ENCODE results near the gene MYLK. TPM values are rescaled to one million over a fixed set of nuclear protein-coding genes. Genes with fewer than 3 reads are reported as not detected.

MYLK gene
- total RNA-seq, 1 donor from 2014 or later, result 11.1 TPM

DNA sequence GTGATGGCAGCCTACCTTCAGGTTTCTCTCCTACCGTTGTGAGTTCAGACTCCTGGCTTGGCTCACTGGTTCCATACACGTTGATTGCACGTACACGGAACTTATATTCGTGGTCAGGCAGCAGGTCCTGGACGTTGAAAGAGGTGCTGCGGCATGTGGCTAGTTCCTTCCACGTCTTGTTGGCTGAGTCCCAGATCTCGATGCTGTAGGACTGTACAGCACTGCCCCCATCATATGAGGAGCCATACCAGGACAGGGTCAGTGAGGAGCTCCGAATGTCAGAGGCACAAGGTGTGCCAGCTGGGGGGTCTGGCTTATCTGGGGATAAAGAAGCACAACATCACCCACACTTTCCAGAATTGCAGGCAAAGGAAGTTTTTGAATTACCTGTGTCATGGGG is 227.0 kb downstream of the MYLK start:
- intact Hi-C loops (cut with micrococcal nuclease), result no loop called here
- H3K4me3 ChIP-seq, result no peak overlapping the region
- H3K27me3 ChIP-seq (ENCODE audit: low read depth), result no peaks in the 10 kb centered on the region
- DNase-seq, result no peak
- peak overlapping the region; percentile 76 for H3K27ac ChIP-seq (replicated peaks)
- TF ChIP-seq, protein P1, sequence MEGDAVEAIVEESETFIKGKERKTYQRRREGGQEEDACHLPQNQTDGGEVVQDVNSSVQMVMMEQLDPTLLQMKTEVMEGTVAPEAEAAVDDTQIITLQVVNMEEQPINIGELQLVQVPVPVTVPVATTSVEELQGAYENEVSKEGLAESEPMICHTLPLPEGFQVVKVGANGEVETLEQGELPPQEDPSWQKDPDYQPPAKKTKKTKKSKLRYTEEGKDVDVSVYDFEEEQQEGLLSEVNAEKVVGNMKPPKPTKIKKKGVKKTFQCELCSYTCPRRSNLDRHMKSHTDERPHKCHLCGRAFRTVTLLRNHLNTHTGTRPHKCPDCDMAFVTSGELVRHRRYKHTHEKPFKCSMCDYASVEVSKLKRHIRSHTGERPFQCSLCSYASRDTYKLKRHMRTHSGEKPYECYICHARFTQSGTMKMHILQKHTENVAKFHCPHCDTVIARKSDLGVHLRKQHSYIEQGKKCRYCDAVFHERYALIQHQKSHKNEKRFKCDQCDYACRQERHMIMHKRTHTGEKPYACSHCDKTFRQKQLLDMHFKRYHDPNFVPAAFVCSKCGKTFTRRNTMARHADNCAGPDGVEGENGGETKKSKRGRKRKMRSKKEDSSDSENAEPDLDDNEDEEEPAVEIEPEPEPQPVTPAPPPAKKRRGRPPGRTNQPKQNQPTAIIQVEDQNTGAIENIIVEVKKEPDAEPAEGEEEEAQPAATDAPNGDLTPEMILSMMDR (IDR thresholded peaks at IDR 0.05; ENCODE audit: borderline replicate concordance), result no peak
- H3K9me3 ChIP-seq (replicated peaks), result no peaks in the 10 kb centered on the region
- peaks cover 89% of the 10 kb centered on the region for H3K4me1 ChIP-seq
- no peaks in the 10 kb centered on the region for H3K36me3 ChIP-seq

DNA sequence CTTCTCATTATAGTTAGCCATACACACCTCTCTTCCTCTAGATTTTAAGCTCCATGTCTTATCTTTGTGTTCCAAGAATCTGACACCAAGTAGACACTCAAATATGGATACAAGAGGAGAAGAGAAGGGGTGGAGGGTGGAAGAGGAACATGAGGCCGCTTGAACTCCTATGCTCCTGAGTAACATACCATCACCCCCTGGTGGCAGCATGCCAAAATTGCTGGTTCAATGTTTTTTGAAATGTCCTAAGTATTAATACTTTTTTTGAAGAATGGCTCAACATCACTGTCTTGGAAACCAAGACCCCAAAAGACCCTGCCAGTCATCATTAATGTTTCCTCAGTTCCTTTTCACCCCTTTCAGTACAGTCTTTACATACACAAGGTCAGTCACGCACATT is 227.4 kb downstream of the MYLK start:
- Histone ChIP-seq H3K27me3 (ENCODE audit: low read depth) (no peaks in the 10 kb centered on the region), H3K4me3 (no peak overlapping the region), H3K27ac (replicated peaks) (no peak overlapping the region), H3K4me1 (peaks cover 85% of the 10 kb centered on the region), H3K36me3 (no peaks in the 10 kb centered on the region), H3K9me3 (replicated peaks) (no peaks in the 10 kb centered on the region)
- DNase-seq, result no peak
- TF ChIP-seq, protein P1 (IDR thresholded peaks at IDR 0.05; ENCODE audit: borderline replicate concordance), result no peak
- intact Hi-C loops (cut with micrococcal nuclease), result no loop called here

DNA sequence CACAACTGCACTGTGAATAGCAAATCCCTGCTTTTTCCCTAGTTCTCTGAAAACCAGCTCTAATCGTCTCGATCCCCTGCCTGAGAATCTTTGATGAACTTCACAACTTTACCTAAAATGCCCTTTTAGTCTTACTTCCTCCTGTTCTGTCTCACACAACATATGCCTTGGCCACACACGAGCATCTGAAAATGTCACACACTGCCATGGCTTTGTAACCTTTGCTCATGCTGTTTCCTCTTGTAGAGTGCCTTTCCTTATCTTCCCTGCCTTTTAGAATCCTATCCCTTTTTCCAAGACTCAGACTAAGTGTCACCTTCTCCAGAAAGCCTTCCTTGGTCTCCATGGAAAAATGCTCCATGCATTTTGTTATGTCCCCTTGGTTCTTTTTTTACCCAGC is 227.9 kb downstream of the MYLK start:
- H3K9me3 ChIP-seq (replicated peaks), result no peaks in the 10 kb centered on the region
- H3K4me1 ChIP-seq, result peaks cover 80% of the 10 kb centered on the region
- H3K27me3 ChIP-seq (ENCODE audit: low read depth), result no peaks in the 10 kb centered on the region
- TF ChIP-seq, protein P1 (IDR thresholded peaks at IDR 0.05; ENCODE audit: borderline replicate concordance), result no peak
- peak overlapping the region; percentile 2 for H3K27ac ChIP-seq (replicated peaks)
- no peaks in the 10 kb centered on the region for H3K36me3 ChIP-seq
- H3K4me3 ChIP-seq, result no peak overlapping the region
- DNase-seq, result no peak
- intact Hi-C loops (cut with micrococcal nuclease), result no loop called here

DNA sequence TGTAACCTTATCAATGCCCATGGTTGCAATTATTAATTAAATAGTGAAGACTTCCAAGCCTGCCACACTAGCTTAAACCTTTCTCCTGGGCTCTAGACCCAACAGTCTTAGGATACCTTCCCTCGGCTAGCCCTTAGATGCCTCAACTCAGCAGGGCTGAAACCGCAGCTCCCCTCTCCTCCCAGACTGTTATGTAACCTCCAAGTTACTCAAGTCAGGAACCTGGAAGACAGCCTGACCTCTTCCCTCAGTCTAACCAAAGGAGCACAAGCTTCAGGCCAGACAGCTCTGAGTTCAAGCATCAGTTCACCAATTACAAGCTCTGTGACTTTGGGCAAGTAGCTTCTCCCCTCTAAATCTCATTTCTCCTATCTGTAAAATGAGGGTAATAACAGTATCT is 228.7 kb downstream of the MYLK start:
- TF ChIP-seq, protein P1 (IDR thresholded peaks at IDR 0.05; ENCODE audit: borderline replicate concordance), result no peak
- peaks cover 72% of the 10 kb centered on the region for H3K4me1 ChIP-seq
- H3K4me3 ChIP-seq, result no peak overlapping the region
- H3K27me3 ChIP-seq (ENCODE audit: low read depth), result no peaks in the 10 kb centered on the region
- no peaks in the 10 kb centered on the region for H3K36me3 ChIP-seq
- H3K27ac ChIP-seq (replicated peaks), result peak overlapping the region; percentile 41
- intact Hi-C loops (cut with micrococcal nuclease), result no loop called here
- no peak for DNase-seq
- no peaks in the 10 kb centered on the region for H3K9me3 ChIP-seq (replicated peaks)

DNA sequence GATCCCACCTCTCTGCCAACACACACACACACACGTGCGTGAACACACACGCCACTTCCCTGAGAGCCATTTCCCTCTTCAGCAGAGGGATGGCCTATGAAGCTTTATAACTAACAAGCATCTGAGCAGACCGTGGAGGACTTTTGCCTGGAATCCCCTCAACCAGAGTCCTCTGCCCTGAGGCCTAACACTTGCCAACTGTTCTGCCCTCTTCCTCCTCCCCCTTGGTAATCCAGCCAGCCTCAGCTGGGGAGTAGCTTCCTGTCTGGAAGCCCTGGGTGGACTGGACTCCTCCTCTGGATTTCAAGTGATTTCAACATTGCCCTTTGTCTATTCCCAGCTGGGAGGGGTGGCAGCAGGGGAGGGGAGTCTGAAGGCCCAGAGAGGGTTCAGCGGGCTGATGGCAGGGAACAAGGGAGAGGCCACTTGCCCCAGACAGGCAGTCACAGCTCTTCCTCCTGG is 230.9 kb downstream of the MYLK start:
- Histone ChIP-seq H3K27me3 (ENCODE audit: low read depth) (no peaks in the 10 kb centered on the region), H3K9me3 (replicated peaks) (no peaks in the 10 kb centered on the region), H3K4me1 (peaks cover 50% of the 10 kb centered on the region), H3K27ac (replicated peaks) (peak overlapping the region; percentile 79), H3K36me3 (no peaks in the 10 kb centered on the region), H3K4me3 (no peak overlapping the region)
- TF ChIP-seq, protein P1 (IDR thresholded peaks at IDR 0.05; ENCODE audit: borderline replicate concordance), result no peak
- intact Hi-C loops (cut with micrococcal nuclease), result loop anchor here (5.0 kb wide), 2 partner anchors 49 to 69 kb away; no protein-coding TSS in a partner anchor
- DNase-seq, result peak; percentile 40

All from left ventricle myocardium inferior (tissue), 1 donor.